Kidney capillary endothelial cell (primary cell): ENCODE data around the gene TICAM2.

ENCODE experiments used
- DNase-seq: peaks from one replicate; pipeline ENCODE4 v3.0.0-alpha.2; 2018; ENCODE audit warnings: low spot score

Gene TICAM2

GRCh38 chr5:115607935-115608334 is 5.7 kb upstream of the TICAM2 start:
- DNase-seq: no peak

GRCh38 chr5:115605436-115605835 is 3.2 kb upstream of the TICAM2 start:
- DNase-seq: no peak

GRCh38 chr5:115602591-115603125 is 379 bp upstream of the TICAM2 start:
- no peak for DNase-seq

- no peak for DNase-seq
These were observed 1.5 kb downstream of the TICAM2 start for GRCh38 chr5:115600766-115601165.

DNA sequence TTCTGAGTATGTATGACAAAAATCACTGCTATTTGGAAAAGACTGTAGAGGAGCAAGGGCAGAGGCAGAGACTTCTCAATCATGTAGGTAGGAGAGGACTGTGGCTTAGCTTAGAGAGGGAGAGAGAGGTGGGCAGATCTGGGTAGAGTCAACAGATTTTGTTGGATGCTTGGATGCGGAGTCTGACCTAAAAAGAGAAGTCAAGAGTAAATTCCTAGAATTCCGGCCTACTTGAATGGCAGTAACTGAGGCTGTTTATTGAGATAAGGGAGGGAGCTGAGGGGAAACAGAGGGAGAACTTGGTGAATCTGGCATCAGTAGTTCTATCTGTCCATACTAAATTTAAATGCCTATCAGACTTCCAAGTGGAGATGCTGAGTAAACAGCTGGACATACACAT is 2.4 kb downstream of the TICAM2 start:
- DNase-seq: no peak

DNA sequence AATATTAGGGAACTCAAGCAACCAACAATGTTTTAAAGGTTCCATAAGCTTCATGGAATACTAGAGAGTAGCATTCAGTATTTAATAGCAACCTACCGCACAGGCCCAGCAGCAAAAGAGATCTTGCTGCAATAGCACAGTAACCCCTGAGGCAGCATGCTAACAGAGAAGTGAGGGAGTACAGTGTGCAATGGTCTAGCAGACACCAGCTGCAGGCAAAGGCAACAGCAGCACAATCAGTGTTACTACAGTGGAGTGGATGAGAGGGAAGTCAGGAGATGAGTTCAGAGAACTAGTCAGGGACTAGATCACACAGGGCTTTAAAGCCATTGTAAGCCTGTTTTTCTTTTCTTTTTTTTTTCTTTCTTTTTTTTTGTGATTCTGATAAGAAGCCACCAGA is 2.8 kb downstream of the TICAM2 start:
- no peak for DNase-seq

- DNase-seq: no peak
These were observed 7.9 kb downstream of the TICAM2 start for GRCh38 chr5:115594128-115595047.

- no peak for DNase-seq
These were observed 13.2 kb downstream of the TICAM2 start for GRCh38 chr5:115589043-115589442.

GRCh38 chr5:115588640-115589039 is 13.6 kb downstream of the TICAM2 start:
- DNase-seq: no peak

DNA sequence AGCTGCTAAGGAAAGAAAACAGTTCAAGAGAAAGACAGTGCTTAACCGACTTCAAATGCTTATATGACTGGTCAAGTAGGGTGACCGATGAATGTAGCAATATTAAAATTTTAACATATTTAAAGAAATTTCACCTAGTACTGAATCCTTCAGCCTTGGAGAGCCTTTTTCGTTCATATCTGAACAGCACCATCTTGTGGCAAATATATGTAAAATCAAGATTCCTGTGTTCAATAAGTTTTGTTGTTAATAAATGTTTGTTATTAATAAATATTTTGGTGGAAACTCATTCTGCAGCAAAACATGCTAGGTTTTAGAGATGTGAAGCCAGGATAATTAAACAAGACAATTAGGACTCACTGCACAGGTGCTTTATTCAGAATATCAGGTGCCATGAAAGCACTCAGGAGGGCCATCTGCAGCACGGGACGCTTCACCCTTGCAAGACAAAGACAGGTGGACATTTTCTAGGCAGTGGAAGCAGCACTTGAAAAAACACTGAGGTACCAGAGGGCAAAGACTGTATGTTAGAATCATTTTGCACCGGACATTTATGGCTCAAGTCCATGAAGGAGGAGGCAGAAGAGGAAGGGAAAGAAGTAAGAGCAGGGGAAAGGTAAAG is 15.6 kb downstream of the TICAM2 start:
- DNase-seq: peak; percentile 51

- no peak for DNase-seq
These were observed 17.0 kb downstream of the TICAM2 start for GRCh38 chr5:115585265-115585664.

DNA sequence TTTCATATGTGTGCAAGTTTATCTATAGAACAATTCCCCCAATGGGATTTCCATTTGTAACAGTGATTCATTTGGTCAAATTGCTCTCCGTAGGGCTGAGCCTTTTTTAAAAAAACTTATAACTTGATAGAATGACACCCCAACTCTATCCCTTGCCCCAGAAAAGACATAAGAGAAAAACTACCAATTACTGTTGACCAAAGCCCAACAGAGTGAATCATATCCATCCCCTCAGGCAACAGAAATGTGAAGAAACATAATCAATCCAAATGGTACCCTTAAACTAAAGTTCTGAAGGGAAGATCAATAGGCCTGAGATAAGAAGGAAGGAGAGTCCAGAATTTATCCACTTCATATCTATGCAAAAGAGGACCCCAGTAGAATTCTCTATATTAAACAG is 17.8 kb downstream of the TICAM2 start:
- DNase-seq: no peak

DNA sequence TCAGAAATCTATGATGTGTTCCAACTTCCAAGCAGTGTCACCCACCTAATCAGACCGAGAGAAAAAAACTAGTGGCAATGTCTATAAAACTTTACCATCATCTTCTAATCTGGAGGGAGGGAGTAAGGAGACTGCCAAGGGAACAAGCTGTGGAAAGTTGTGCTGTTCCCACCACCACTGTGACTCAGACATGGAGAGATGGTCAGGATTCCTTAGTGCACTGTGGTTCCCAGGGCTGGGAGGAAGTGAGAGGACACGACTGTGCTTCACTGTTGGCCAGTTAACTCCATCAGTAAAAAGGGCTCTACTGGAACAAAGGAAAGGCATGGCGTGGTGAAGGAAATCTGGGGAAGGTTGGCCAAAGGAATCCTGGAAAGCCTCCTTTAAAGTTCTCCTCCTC is 18.8 kb downstream of the TICAM2 start:
- DNase-seq: peak; percentile 35

DNA sequence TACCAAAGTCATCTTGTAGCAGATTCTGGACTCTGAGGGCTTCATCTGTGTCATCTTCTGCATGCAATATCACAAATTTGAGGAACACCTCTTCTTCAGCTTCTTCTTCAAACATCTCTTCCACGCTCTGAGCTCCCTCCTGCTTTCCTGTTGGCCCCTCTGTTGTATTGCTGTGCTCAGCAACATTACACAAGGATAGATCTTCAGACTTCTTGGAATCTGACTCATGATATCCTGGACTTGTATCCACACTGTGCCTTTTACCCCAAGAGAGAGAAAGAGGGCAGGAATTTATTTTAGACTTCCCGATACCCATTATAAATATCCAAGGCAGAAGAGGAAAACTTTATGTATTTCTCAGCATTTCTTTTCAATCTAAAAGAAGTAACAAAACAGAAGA is 21.3 kb downstream of the TICAM2 start:
- DNase-seq: no peak

DNA sequence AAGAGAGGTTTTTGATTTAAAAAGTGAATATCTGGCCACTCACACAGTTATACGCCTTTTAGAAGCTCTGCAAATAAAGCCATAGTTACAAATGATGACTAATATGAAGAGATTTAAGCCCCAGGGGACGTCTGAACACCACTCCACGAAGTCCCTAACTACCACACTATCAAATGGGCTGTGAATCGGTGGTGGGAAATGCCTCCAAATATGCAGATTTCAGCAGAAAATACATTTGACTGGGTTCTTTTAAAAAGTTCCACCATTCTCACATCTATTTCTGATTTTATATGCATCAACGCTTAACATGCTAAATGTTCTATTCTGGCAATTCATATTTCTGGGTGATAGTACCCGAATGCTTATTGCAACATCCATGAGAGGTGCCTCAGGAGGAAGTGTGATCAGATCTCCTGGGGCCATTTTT is 22.5 kb downstream of the TICAM2 start:
- no peak for DNase-seq

- DNase-seq: no peak
These were observed 23.1 kb downstream of the TICAM2 start for GRCh38 chr5:115579216-115579615.

DNA sequence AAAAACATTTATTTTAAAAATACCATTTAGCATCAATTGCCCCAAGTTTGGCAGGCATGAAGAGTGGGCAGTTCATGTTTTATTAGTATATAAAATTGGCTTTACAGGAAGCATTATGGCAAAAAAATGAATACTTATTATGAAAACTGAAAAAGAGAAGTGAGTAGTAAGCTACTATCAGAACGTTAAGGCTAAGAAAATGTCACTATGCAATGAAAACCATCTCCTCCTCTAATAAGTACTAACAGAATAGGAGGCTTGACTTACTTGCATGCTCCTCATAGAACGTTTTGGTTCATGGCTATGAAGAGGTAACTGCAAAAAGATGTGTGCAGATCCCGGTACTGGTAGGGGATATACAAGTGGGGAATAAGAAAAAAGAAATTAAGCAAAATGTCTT is 23.6 kb downstream of the TICAM2 start:
- no peak for DNase-seq

GRCh38 chr5:115577741-115578140 is 24.5 kb downstream of the TICAM2 start:
- no peak for DNase-seq

DNA sequence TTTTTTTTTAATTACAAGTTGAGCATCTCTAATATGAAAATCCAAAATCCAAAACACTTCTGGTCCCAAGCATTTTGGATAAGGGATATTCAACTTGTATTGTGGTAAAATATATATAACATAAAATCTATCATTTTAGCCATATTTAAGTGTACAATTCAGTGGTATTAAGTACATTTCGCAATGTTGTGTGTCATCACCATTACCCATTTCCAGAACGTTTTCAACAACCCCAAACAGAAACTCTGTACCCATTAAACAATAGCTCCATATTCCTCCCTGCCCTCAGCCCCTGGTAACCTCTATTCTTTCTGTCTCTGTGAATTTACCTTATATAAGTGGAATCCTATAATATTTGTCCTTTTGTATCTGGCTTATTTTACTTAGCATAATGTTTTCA is 24.9 kb downstream of the TICAM2 start:
- DNase-seq: no peak

DNA sequence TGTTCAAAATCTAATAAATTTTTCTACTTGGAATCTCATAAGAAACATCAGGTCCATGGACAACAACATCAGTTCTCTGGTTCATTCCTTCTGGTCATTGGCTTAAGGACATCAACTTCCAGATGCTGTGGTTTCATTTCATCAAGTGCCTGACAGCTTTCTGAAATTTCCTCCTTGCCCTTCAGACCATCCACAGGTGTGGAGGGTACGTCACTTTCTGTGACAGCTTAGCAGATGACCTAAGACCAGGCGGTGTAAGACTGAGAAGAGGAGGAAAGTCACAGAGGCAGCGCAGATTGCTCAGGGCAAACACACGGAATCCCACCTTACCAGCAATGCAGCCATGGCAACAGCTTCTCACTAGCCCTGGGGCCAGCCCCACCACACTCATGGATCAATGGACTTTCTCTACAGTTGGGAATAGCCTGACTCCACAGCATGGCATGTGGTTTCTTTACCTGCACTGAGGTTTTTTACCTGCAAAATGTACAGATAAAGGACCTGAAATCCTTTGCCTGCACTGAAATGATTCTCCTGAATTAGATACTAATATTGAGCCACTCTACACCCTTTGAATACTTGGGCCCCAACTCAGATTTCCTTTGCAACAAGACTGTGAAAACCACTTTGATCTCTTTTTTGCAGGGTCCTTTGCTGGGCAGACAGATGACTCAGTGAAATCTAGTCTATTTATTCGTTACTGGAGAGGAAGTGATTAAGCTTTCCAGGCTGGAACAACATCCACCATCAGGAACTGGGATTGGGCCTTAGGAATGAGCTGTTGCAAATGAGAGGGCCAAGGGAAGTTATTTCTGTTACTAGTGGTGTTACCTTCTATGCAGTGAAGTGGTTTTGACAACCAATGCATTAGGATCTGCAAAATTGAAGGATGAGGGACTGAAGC is 26.9 kb downstream of the TICAM2 start:
- DNase-seq: peak; percentile 94

GRCh38 chr5:115573133-115573532 is 29.1 kb downstream of the TICAM2 start:
- no peak for DNase-seq

- DNase-seq: no peak
These were observed 30.8 kb downstream of the TICAM2 start for GRCh38 chr5:115571441-115571878.
